ENCODE measurements around the gene DDAH1. TPM values are rescaled to one million over a fixed set of nuclear protein-coding genes. Genes with fewer than 3 reads are reported as not detected.

DDAH1 gene
- total RNA-seq, 3 donors from 2014 or later = 9.3 to 24.3 (median 23.9) TPM

GRCh38 chr1:85330214-85330631 is 134.7 kb downstream of the DDAH1 start:
- TF ChIP-seq CTCF (IDR thresholded peaks at IDR 0.05) (no peak), POLR2AphosphoS5 (IDR thresholded peaks at IDR 0.05) (no peak), POLR2A (IDR thresholded peaks at IDR 0.05) (no peak)
- DNase-seq (ENCODE audit: low spot score in 2 of 2) = no peak
- Histone ChIP-seq H3K27ac (peak overlapping the region; percentile 3 to 73), H3K27me3 (no peaks in the 10 kb centered on the region), H3K4me1 (no peaks in the 10 kb centered on the region), H3K36me3 (no peaks in the 10 kb centered on the region), H3K9me3 (no peaks in the 10 kb centered on the region), H3K4me3 (no peak overlapping the region)
- intact Hi-C loops (cut with DNase I; ENCODE audit: low total_unique reads) = no loop called here

GRCh38 chr1:85328713-85329397 is 136.1 kb downstream of the DDAH1 start:
- Histone ChIP-seq H3K9me3 (no peaks in the 10 kb centered on the region), H3K4me3 (no peak overlapping the region), H3K27ac (peak overlapping the region in 1 of 2 donors; percentile 32), H3K36me3 (no peaks in the 10 kb centered on the region), H3K4me1 (no peaks in the 10 kb centered on the region), H3K27me3 (no peaks in the 10 kb centered on the region)
- DNase-seq (ENCODE audit: low spot score in 2 of 2) = no peak
- TF ChIP-seq POLR2A (IDR thresholded peaks at IDR 0.05) = no peak
- TF ChIP-seq POLR2AphosphoS5 (IDR thresholded peaks at IDR 0.05) = no peak
- no peak for TF ChIP-seq CTCF (IDR thresholded peaks at IDR 0.05)
- intact Hi-C loops (cut with DNase I; ENCODE audit: low total_unique reads) = no loop called here

GRCh38 chr1:85327759-85328158 is 137.2 kb downstream of the DDAH1 start:
- no peak for TF ChIP-seq POLR2AphosphoS5 (IDR thresholded peaks at IDR 0.05)
- no peak for TF ChIP-seq POLR2A (IDR thresholded peaks at IDR 0.05)
- TF ChIP-seq CTCF (IDR thresholded peaks at IDR 0.05) = no peak
- Histone ChIP-seq H3K4me3 (no peak overlapping the region), H3K27ac (no peak overlapping the region), H3K27me3 (no peaks in the 10 kb centered on the region), H3K4me1 (no peaks in the 10 kb centered on the region), H3K9me3 (no peaks in the 10 kb centered on the region), H3K36me3 (no peaks in the 10 kb centered on the region)
- intact Hi-C loops (cut with DNase I; ENCODE audit: low total_unique reads) = no loop called here
- DNase-seq (ENCODE audit: low spot score in 2 of 2) = no peak

- Histone ChIP-seq H3K36me3 (no peaks in the 10 kb centered on the region), H3K4me1 (no peaks in the 10 kb centered on the region), H3K4me3 (no peak overlapping the region), H3K27me3 (no peaks in the 10 kb centered on the region), H3K27ac (no peak overlapping the region), H3K9me3 (no peaks in the 10 kb centered on the region)
- TF ChIP-seq CTCF (IDR thresholded peaks at IDR 0.05) = no peak
- no peak for TF ChIP-seq POLR2A (IDR thresholded peaks at IDR 0.05)
- TF ChIP-seq POLR2AphosphoS5 (IDR thresholded peaks at IDR 0.05) = no peak
- no peak for DNase-seq (ENCODE audit: low spot score in 2 of 2)
- intact Hi-C loops (cut with DNase I; ENCODE audit: low total_unique reads) = no loop called here
These were observed 138.1 kb downstream of the DDAH1 start for GRCh38 chr1:85326851-85327250.

GRCh38 chr1:85326336-85326735 is 138.6 kb downstream of the DDAH1 start:
- intact Hi-C loops (cut with DNase I; ENCODE audit: low total_unique reads) = no loop called here
- TF ChIP-seq POLR2AphosphoS5 (IDR thresholded peaks at IDR 0.05) = no peak
- no peak for TF ChIP-seq CTCF (IDR thresholded peaks at IDR 0.05)
- TF ChIP-seq POLR2A (IDR thresholded peaks at IDR 0.05) = no peak

More at GRCh38 chr1:85326336-85326735, 138.6 kb downstream of the DDAH1 start:
- Histone ChIP-seq H3K9me3 (no peaks in the 10 kb centered on the region), H3K4me3 (no peak overlapping the region), H3K36me3 (no peaks in the 10 kb centered on the region), H3K27me3 (no peaks in the 10 kb centered on the region), H3K4me1 (no peaks in the 10 kb centered on the region), H3K27ac (no peak overlapping the region)
- no peak for DNase-seq (ENCODE audit: low spot score in 2 of 2)

Measured in breast epithelium (tissue), 4 donors.